Bronchial epithelial cell (primary cell): ENCODE measurements around the gene NRXN3. TPM values are rescaled to one million over a fixed set of nuclear protein-coding genes. Genes with fewer than 3 reads are reported as not detected.

Source experiments
- DNase-seq: peaks from one replicate; pipeline ENCODE4 v3.0.0-alpha.2; 2010; ENCODE audit warnings: low read depth
- FAIRE-seq: peaks from 2 replicates; lab custom pipeline; 2011; peaks lifted over from hg19 to GRCh38; lab: Jason Lieb, UNC
- H3K27me3 ChIP-seq: 2 replicates; pipeline ENCODE4 v1.5.1; 2011; ENCODE audit warnings: low read length; ENCODE audit not compliant: control insufficient read depth, insufficient read depth
- H3K36me3 ChIP-seq: 2 replicates; pipeline ENCODE4 v1.5.1; 2011; ENCODE audit warnings: low read length; ENCODE audit not compliant: control insufficient read depth, insufficient read depth
- H3K4me3 ChIP-seq: 2 replicates; pipeline ENCODE4 v1.5.1; 2011; ENCODE audit warnings: mild to moderate bottlenecking, low read depth, low read length, control low read depth
- total RNA-seq: library from RNA; depleted of rRNA; stranded (reverse); fragments of >200 nt; gene quantifications from 2 replicates; pipeline ENCODE4 v1.2.1, GENCODE V29; 2014
- TF ChIP-seq, protein P1 (sequence below): IDR thresholded peaks from 2 replicates; pipeline ENCODE4 v1.5.1; 2011; ENCODE audit warnings: mild to moderate bottlenecking, moderate library complexity, low read length, control low read depth, inconsistent platforms; ENCODE audit not compliant: insufficient read depth, severe bottlenecking

NRXN3 gene
- total RNA-seq, 1 donor from 2014 or later, result under 0.01 TPM

GRCh38 chr14:78446807-78447206 is 276.6 kb downstream of the NRXN3 start:
- no peaks in the 10 kb centered on the region for H3K36me3 ChIP-seq
- no peak for FAIRE-seq
- DNase-seq, result peak; percentile 20
- H3K27me3 ChIP-seq, result no peaks in the 10 kb centered on the region
- TF ChIP-seq, protein P1, sequence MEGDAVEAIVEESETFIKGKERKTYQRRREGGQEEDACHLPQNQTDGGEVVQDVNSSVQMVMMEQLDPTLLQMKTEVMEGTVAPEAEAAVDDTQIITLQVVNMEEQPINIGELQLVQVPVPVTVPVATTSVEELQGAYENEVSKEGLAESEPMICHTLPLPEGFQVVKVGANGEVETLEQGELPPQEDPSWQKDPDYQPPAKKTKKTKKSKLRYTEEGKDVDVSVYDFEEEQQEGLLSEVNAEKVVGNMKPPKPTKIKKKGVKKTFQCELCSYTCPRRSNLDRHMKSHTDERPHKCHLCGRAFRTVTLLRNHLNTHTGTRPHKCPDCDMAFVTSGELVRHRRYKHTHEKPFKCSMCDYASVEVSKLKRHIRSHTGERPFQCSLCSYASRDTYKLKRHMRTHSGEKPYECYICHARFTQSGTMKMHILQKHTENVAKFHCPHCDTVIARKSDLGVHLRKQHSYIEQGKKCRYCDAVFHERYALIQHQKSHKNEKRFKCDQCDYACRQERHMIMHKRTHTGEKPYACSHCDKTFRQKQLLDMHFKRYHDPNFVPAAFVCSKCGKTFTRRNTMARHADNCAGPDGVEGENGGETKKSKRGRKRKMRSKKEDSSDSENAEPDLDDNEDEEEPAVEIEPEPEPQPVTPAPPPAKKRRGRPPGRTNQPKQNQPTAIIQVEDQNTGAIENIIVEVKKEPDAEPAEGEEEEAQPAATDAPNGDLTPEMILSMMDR, result no peak
- H3K4me3 ChIP-seq, result no peak overlapping the region

GRCh38 chr14:78448164-78449094 is 278.3 kb downstream of the NRXN3 start:
- TF ChIP-seq, protein P1, result peak; percentile 64
- no peaks in the 10 kb centered on the region for H3K36me3 ChIP-seq
- no peak overlapping the region for H3K4me3 ChIP-seq
- FAIRE-seq, result peak; percentile 55
- H3K27me3 ChIP-seq, result no peaks in the 10 kb centered on the region
- DNase-seq, result peak; percentile 35

DNA sequence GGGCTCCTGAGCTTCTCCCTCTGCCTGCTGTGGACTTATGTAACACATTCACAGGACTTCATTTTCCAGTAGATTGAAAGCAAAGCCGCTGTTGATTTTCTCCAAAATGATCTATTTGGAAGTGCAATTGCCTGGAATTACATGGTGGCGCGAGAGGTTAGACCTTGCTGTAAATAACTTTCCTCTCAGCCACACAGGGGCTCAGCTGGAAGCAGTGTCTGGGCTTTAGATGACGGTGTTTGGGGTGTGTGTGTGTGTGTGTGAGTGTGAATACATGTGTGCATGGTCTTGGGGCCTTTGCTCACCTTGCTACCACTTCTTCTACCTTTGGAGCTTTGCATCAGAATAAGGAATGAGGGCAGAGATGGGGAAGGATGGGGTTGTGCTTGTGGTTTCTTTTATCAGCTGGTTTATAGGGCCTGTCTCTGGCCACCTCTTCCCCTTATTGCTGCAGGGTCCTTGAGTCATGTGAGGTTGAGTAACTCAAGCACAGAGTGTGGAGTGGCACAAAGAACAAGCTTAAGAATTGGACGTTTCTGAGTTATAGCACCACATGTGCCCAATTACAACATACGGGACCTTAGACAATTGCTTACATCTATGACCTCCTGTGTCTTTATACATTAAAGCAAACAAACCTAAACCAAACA is 280.6 kb downstream of the NRXN3 start:
- TF ChIP-seq, protein P1, result no peak
- FAIRE-seq (no peak), DNase-seq (no peak)
- no peaks in the 10 kb centered on the region for H3K36me3 ChIP-seq
- no peak overlapping the region for H3K4me3 ChIP-seq
- H3K27me3 ChIP-seq, result no peaks in the 10 kb centered on the region

DNA sequence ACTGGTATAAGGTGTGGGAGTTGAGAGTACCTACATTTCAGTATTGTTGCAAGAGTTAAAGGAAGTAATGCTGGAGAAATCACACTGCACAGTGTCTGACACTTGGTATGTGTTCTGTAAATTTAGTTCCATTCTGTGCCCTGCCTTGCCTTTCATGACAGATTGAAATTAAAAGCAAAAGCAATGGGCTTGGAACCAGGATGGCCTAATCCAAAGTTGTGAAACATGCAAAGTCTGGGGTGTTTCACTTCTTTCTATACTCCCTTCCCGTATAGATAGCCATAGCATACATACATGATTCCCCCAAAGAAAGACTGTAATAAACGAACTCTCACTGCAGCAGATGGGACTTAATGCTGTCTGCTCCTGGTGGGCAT is 281.1 kb downstream of the NRXN3 start:
- Histone ChIP-seq H3K27me3 (no peaks in the 10 kb centered on the region), H3K36me3 (no peaks in the 10 kb centered on the region), H3K4me3 (no peak overlapping the region)
- DNase-seq (no peak), FAIRE-seq (no peak)
- TF ChIP-seq, protein P1, result no peak

DNA sequence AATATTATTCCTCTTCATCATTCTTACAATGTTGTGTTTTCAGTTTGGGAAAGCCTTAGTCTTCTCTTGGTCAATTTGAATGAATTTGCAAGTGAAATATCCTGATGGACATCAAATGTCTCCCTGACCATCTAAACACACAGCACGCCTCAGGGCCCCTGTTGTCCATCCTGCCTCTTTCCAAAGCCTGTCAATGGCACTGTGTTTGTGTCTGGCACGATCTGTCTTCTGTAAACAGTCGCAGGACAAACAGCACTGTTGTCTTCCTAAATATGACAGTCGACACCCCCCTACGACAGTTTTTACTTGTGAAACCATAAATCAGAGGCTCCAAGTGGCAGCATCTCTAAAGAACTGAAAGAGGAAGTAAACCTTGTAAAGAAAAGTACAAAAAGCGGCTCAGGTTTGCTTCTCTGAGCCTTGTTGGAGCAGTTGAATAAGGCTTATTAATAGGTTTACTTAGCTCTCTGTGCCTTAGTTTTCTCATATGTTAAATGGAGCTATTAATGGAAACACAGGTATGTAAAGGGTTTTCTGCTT is 285.8 kb downstream of the NRXN3 start:
- Histone ChIP-seq H3K36me3 (no peaks in the 10 kb centered on the region), H3K27me3 (no peaks in the 10 kb centered on the region), H3K4me3 (no peak overlapping the region)
- TF ChIP-seq, protein P1, result no peak
- FAIRE-seq (no peak), DNase-seq (no peak)
